IPS-18a (cell line): ENCODE results near the gene WDHD1.
"Not testable (repeated sequence)": the region's sequence is repeated elsewhere in the genome, so short reads cannot be mapped to it uniquely, and the experiment has no call there.

Experiments used
- H3K27ac ChIP-seq: one replicate; pipeline ENCODE4 v1.5.1; 2013; ENCODE audit warnings: low read length
- H3K27me3 ChIP-seq: one replicate; pipeline ENCODE4 v1.6.1; 2013; ENCODE audit warnings: mild to moderate bottlenecking, low read length; ENCODE audit not compliant: control insufficient read depth, insufficient read depth
- H3K36me3 ChIP-seq: one replicate; pipeline ENCODE4 v1.6.1; 2013; ENCODE audit warnings: low read depth, low read length; ENCODE audit not compliant: control insufficient read depth
- H3K4me1 ChIP-seq: one replicate; pipeline ENCODE4 v1.6.1; 2013; ENCODE audit warnings: low read depth, low read length; ENCODE audit not compliant: control insufficient read depth
- H3K4me3 ChIP-seq: one replicate; pipeline ENCODE4 v1.5.1; 2013; ENCODE audit warnings: low read length
- H3K9ac ChIP-seq: one replicate; pipeline ENCODE4 v1.6.1; 2013; ENCODE audit warnings: mild to moderate bottlenecking, low read length, moderate library complexity
- H3K9me3 ChIP-seq: one replicate; pipeline ENCODE4 v1.6.1; 2013; ENCODE audit warnings: low read depth, low read length; ENCODE audit not compliant: control insufficient read depth

Gene WDHD1

DNA sequence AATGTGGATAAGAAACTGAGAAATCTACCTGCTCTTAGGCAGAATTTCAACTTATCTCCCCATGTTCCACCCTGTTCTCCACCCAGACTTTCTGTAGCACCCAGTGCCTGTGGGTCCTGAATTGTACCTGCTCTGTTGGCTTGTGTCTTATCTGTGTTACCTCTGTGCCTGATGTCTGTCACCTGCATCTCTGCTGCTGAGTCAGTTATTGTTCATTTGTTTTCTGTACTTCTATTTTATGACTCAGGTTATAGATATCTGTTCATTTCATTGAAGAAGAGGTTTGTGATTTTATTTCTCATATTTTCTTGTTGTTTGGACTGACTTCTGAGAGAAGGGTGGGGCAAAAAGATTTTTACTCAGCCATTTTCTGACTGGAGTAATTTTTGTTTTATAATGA lies 11.8 kb upstream of the WDHD1 start:
- peaks cover 3% of the 10 kb centered on the region for H3K4me1 ChIP-seq
- peaks cover 23% of the 10 kb centered on the region for H3K36me3 ChIP-seq
- H3K27ac ChIP-seq: no peak overlapping the region
- no peak overlapping the region for H3K9ac ChIP-seq
- no peaks in the 10 kb centered on the region for H3K9me3 ChIP-seq
- H3K27me3 ChIP-seq: peaks cover 18% of the 10 kb centered on the region
- no peak overlapping the region for H3K4me3 ChIP-seq

DNA sequence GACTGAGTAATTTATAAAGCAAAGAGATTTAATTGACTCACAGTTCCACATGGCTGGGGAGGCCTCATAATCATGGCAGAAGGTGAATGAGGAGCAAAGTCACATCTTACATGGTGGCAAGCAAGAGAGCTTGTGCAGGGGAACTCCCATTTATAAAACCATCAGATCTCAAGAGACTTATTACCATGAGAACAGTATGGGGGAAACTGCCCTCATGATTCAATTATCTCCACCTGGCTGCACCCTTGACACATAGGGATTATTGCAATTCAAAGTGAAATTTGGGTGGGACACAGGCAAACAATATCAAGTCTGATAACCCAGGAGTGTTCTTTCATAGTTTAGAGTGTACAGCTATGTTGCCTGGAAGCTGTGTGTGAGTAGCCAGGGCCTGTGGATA lies 11.1 kb upstream of the WDHD1 start:
- H3K9me3 ChIP-seq, H3K27ac ChIP-seq, H3K4me3 ChIP-seq, H3K4me1 ChIP-seq, H3K9ac ChIP-seq: not testable (repeated sequence)
- Histone ChIP-seq H3K36me3 (peaks cover 19% of the 10 kb centered on the region), H3K27me3 (peaks cover 15% of the 10 kb centered on the region)

DNA sequence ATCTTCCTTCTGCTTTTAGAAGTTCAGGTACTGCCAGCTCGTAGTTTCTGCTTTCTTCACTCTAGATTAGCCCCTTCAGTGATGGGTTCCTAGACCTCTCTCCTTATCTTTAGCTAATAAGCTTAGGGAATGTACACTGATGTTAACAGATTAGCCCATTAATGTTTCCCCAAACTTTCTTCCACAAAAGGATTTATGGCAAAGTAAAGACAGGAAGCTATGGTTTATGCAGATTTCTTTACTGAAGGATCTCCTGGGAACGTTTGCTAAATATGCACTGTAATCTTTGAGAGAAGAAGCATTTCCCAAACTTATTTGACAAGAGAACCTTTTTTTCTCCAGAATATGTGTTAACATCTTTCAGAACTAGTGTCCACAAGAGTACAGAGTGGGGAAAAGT lies 4.3 kb upstream of the WDHD1 start:
- Histone ChIP-seq H3K27ac (no peak overlapping the region), H3K4me3 (no peak overlapping the region), H3K4me1 (peaks cover 12% of the 10 kb centered on the region), H3K36me3 (peaks cover 7% of the 10 kb centered on the region), H3K9ac (no peak overlapping the region), H3K27me3 (no peaks in the 10 kb centered on the region), H3K9me3 (no peaks in the 10 kb centered on the region)

DNA sequence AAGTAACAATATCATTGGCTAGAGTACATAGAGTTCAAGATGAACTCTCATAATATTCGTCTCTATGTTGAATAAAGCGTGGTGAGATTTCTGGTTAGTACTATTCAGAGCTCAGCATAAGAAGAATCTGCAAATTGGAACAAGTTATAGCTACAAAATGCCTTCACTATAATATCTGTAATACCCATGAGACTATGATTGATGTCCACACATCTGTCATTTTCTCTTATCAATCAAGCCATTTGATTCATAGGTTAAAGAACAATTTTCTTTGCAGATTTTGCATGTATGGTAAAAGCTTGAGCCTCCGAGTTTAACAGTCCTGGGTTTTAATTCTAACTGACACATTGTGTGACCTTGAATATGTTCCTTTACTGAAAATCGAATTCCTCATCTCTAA lies 1.6 kb upstream of the WDHD1 start:
- H3K27ac ChIP-seq: no peak overlapping the region
- peak overlapping the region; percentile 98 for H3K9ac ChIP-seq
- peaks cover 28% of the 10 kb centered on the region for H3K4me1 ChIP-seq

DNA sequence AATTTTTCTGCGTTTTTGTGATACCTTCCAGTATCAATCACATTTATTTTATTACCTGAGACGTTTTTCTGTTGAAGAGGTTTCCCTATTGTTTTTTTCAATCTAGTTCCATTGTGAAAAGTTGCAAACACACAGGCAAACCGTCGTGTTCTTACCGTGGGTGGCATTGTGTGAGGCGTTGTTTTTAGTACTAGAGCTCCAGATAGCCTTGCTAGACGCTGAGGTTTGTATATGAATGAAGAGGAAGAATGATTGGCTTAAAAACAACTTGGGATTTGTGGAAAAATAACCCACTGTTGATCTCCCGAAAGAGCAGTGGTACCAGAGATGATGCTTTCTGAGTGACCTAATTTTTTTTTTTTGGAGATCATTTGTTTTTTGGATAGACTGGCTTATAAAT lies 1.2 kb upstream of the WDHD1 start:
- Histone ChIP-seq H3K4me3 (peak overlapping the region; percentile 83), H3K27ac (peak overlapping the region; percentile 87), H3K9ac (peak overlapping the region; percentile 98), H3K4me1 (peaks cover 28% of the 10 kb centered on the region), H3K36me3 (peaks cover 12% of the 10 kb centered on the region), H3K27me3 (no peaks in the 10 kb centered on the region), H3K9me3 (no peaks in the 10 kb centered on the region)

More for the DNA sequence above, 1.6 kb upstream of the WDHD1 start:
- Histone ChIP-seq H3K4me3 (peak overlapping the region; percentile 83), H3K27me3 (no peaks in the 10 kb centered on the region), H3K9me3 (no peaks in the 10 kb centered on the region), H3K36me3 (peaks cover 9% of the 10 kb centered on the region)

DNA sequence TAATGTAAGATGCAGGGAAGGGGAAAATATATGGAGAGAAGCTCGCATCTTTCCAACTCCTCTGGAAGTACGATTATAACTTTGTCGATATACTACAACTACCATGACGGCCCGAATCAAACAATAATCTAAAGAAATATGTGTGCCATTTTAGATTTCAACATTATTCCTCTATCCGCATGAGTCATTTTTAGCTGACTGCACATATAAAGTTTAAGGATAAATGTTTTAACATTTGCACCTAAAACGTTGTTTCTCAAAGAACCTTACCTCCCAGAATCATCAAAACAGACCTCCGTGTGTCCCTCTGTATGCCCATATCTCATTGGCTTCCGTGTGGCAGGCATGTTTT lies 482 bp downstream of the WDHD1 start:
- Histone ChIP-seq H3K4me3 (peak overlapping the region; percentile 83), H3K27ac (peak overlapping the region; percentile 87), H3K9me3 (no peaks in the 10 kb centered on the region), H3K36me3 (peaks cover 21% of the 10 kb centered on the region), H3K4me1 (peaks cover 28% of the 10 kb centered on the region), H3K27me3 (no peaks in the 10 kb centered on the region), H3K9ac (peak overlapping the region; percentile 98)

DNA sequence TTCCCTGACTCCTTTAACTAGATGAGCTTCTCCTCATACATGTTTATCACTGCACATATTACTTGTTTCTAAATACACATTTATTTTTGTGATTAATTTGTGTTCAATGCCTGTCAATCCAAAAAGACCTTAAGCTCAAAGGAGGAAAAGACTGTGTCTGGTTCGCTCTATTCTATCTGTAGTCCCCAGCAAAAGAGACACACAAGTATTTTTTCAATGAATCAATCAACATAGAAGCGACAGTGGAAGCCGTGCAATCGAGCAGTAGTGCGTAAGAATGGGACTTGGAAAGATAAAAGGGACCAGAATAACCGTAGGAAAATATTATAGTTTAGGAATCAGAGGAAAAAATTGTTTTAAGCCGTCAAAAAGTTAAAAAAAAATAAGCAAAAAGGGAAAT lies 951 bp downstream of the WDHD1 start:
- Histone ChIP-seq H3K36me3 (peaks cover 25% of the 10 kb centered on the region), H3K9ac (peak overlapping the region; percentile 98), H3K4me1 (peaks cover 28% of the 10 kb centered on the region), H3K4me3 (peak overlapping the region; percentile 83), H3K27ac (peak overlapping the region; percentile 87), H3K9me3 (no peaks in the 10 kb centered on the region), H3K27me3 (no peaks in the 10 kb centered on the region)

DNA sequence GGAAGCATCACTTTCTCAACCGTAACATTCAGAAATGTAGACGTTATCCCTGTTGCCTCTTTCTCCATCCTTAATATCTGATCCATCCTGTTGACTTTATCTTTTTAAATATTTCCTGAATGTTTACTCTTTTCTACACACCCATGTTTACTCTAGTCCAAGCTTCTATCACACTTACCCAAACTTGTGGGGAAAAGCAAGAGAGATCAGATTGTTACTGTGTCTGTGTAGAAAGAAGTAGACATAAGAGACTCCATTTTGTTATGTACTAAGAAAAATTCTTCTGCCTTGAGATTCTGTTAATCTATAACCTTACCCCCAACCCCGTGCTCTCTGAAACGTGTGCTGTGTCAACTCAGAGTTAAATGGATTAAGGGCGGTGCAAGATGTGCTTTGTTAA lies 2.5 kb downstream of the WDHD1 start:
- H3K4me3 ChIP-seq: peak overlapping the region; percentile 44
- H3K4me1 ChIP-seq: peaks cover 27% of the 10 kb centered on the region
- H3K27ac ChIP-seq: peak overlapping the region; percentile 48
- peaks cover 32% of the 10 kb centered on the region for H3K36me3 ChIP-seq
- not testable (repeated sequence) for H3K9me3 ChIP-seq, H3K27me3 ChIP-seq
- peak overlapping the region; percentile 22 for H3K9ac ChIP-seq

DNA sequence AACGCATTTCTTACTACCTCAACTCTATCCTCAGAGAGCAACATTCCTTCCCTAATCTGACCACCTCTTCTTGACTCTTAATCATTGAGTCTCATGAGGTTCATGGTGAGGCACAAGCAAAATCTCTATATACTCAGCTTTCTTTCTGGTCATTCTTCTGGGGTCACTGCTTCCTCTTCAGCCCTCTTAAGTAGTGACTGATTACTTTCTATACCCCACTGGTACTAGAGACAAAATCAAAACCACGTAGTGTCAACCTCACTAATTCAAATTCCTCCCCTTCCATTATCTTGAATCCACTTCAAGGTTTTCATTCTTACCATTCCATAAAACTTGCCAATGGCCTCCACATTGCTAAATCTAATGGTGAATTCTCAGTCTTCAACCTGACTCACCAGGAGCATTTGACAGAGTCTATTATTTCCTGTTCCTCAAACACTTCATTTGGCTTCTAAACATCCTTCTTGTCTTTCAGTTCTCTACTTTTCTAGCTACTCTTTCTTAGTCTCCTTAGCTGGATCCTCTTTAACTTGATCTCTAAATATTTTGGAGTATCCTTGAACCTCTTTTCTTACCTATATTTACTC lies 6.8 kb downstream of the WDHD1 start:
- H3K36me3 ChIP-seq: peaks cover 54% of the 10 kb centered on the region

DNA sequence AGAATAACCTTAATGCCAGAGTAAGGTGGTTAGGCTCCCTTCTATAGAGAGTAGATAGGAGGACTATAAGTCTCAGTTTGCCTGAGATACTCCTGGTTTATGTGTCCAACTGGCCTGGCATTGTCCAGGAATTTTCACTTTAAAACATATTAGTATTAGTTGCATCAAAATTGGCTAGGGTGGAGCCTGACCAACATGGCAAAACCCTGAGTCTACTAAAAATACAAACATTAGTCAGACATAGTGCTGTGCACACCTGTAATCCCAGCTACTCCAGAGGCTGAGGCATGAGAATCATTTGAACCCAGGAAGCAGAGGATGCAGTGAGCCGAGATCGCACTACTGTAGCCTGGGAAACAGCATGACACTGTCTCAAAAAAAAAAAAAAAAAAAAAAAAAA lies 11.9 kb downstream of the WDHD1 start:
- Histone ChIP-seq H3K9ac (no peak overlapping the region), H3K36me3 (peaks cover 58% of the 10 kb centered on the region), H3K27ac (no peak overlapping the region), H3K27me3 (no peaks in the 10 kb centered on the region), H3K4me3 (no peak overlapping the region), H3K4me1 (no peaks in the 10 kb centered on the region), H3K9me3 (no peaks in the 10 kb centered on the region)

More for the DNA sequence above, 6.8 kb downstream of the WDHD1 start:
- no peak overlapping the region for H3K4me3 ChIP-seq
- H3K27ac ChIP-seq: no peak overlapping the region
- H3K27me3 ChIP-seq: no peaks in the 10 kb centered on the region
- no peaks in the 10 kb centered on the region for H3K9me3 ChIP-seq
- H3K9ac ChIP-seq: no peak overlapping the region
- peaks cover 7% of the 10 kb centered on the region for H3K4me1 ChIP-seq

DNA sequence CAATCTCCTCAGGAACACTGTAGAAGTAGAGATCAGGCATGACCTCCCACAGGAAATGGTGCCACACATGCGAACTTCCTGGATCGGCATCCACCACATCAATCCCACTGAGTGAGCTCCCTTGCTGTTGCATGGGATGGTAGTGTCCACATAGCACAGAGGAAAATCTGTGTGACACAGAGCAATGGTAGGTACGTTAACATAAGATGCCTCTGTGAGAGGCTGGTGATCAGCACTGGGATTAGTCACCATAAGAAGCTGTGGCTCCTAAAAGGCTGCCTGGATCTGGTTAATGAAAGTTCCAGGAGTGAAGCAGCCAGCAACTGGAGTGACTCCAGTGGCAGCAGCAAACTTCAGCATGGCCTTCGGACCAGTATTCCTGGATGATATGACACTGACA lies 21.8 kb downstream of the WDHD1 start:
- H3K27me3 ChIP-seq: no peaks in the 10 kb centered on the region
- H3K4me3 ChIP-seq: no peak overlapping the region
- H3K27ac ChIP-seq: no peak overlapping the region
- peaks cover 73% of the 10 kb centered on the region for H3K36me3 ChIP-seq
- no peak overlapping the region for H3K9ac ChIP-seq
- no peaks in the 10 kb centered on the region for H3K9me3 ChIP-seq
- no peaks in the 10 kb centered on the region for H3K4me1 ChIP-seq

DNA sequence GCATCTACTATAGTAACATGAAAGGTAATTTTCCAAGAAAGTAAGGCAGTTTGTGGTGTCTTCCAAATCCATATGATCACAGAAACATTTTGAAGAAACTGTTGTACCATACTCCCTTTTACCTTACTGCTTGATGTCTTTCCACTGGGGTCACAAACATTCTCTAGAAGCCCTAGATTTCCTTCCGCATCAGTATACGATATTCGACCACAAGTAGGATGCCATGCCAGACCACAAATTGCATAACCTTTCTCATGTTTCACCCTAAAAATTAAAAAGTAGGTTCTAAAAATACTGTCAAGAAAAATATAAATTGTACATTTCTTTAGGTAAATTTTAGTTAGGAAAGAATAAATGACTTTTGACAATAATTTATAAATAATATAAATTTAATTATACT lies 26.5 kb downstream of the WDHD1 start:
- peaks cover 61% of the 10 kb centered on the region for H3K36me3 ChIP-seq
- H3K4me3 ChIP-seq: no peak overlapping the region
- no peaks in the 10 kb centered on the region for H3K9me3 ChIP-seq

More for the DNA sequence above, 26.5 kb downstream of the WDHD1 start:
- Histone ChIP-seq H3K4me1 (no peaks in the 10 kb centered on the region), H3K27ac (no peak overlapping the region), H3K9ac (no peak overlapping the region), H3K27me3 (no peaks in the 10 kb centered on the region)
